ENCODE measurements around the gene IFNA14.
"Not testable (repeated sequence)": the region's sequence is repeated elsewhere in the genome, so short reads cannot be mapped to it uniquely, and the experiment has no call there.

Gene IFNA14

DNA sequence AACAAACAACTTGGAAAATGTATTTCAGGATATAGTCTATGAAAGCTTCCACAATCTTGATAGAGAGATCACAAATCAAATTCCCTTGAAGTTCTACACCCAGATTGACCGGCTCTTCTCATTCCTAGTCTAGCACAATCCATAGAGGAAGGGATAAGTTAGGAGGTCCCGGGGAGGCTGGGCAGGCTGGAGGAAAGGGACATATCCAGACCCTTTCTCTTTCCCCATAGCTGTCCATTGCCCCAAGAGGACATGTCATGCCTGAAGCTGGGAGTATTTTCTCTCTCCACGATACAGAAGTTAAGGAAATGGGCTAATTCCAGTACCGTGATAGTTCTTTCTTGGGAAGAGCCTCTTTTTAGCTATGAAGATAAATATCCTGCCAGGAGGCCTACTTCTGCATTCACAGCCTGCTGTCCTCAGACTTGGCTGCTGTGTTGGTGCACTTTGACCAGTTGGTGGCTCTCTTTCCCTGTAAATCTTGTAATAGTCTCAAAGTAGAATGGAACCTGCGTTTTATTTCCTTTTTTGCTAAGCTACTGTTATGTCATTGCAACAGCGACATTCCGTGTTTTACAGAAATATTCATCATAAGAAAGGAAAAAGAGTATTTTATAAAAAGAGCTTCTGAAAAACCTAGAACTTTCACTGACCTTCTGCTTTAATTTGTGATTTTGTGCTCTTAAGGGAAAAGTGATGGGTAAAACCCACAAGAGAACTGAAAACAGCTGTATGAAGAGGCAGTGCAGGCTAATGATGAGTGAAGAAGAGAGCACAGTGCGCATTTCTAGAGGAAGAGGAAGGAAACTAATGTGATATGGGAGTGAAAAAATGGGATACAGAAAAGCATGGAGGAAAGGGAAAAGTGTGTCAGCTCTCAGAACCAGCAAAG lies 4.1 kb downstream of the IFNA14 start:
- H3K36me3 ChIP-seq (replicated peaks; ENCODE audit: insufficient read depth, low read length); H3K27ac ChIP-seq (ENCODE audit: low read length); H3K79me2 ChIP-seq (ENCODE audit: low read length); H3K9me2 ChIP-seq (replicated peaks; ENCODE audit: insufficient read depth, low read length); H3K4me3 ChIP-seq (ENCODE audit: low read length); H3K4me1 ChIP-seq (ENCODE audit: low read length); H2AFZ ChIP-seq (ENCODE audit: low read length); H3K4me2 ChIP-seq (ENCODE audit: low read depth, low read length); H3K9ac ChIP-seq (ENCODE audit: low read length); H3F3A ChIP-seq (ENCODE audit: insufficient read depth, low read length); H3K9me3 ChIP-seq (replicated peaks; ENCODE audit: insufficient read depth, low read length); H4K20me1 ChIP-seq (ENCODE audit: insufficient read depth, low read length); H3K27me3 ChIP-seq (replicated peaks; ENCODE audit: insufficient read depth, low read length): not testable (repeated sequence)
- TF ChIP-seq, protein P1, sequence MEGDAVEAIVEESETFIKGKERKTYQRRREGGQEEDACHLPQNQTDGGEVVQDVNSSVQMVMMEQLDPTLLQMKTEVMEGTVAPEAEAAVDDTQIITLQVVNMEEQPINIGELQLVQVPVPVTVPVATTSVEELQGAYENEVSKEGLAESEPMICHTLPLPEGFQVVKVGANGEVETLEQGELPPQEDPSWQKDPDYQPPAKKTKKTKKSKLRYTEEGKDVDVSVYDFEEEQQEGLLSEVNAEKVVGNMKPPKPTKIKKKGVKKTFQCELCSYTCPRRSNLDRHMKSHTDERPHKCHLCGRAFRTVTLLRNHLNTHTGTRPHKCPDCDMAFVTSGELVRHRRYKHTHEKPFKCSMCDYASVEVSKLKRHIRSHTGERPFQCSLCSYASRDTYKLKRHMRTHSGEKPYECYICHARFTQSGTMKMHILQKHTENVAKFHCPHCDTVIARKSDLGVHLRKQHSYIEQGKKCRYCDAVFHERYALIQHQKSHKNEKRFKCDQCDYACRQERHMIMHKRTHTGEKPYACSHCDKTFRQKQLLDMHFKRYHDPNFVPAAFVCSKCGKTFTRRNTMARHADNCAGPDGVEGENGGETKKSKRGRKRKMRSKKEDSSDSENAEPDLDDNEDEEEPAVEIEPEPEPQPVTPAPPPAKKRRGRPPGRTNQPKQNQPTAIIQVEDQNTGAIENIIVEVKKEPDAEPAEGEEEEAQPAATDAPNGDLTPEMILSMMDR (IDR thresholded peaks at IDR 0.05; ENCODE audit: low read length), result peak; percentile 46
- peak; percentile 58 for DNase-seq

DNA sequence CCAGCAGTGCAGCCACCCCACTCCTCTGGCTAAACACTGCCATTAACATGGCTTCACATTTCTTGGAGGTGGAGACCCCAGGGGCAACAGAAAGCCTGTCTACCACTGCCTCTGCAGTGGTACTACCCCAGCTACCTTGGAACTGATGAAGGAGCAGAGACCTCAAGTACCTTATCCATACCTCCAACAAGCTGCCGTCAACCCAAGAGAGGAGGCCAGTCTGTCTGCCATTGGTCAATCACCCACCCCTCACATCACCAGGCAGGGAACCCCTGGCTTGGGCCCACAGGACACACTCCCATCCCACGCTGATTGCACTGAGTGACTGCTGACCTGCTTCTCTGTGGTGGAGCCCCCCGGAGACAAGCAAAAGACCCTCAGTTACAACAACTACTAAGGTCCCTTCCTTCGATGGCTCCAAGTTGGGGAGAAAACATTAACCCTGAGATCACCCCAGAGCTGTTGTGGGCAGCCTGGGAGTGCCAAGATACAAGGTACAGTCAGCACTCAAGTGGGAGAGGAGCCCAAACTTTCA lies 5.6 kb downstream of the IFNA14 start:
- H3K36me3 ChIP-seq (replicated peaks; ENCODE audit: insufficient read depth, low read length), result no peaks in the 10 kb centered on the region
- no peak for DNase-seq
- H3K27me3 ChIP-seq (replicated peaks; ENCODE audit: insufficient read depth, low read length), result no peaks in the 10 kb centered on the region
- no peak overlapping the region for H2AFZ ChIP-seq (ENCODE audit: low read length)
- H3K27ac ChIP-seq (ENCODE audit: low read length), result no peak overlapping the region
- TF ChIP-seq, protein P1 (IDR thresholded peaks at IDR 0.05; ENCODE audit: low read length), result no peak
- TF ChIP-seq EZH2phosphoT487 (IDR thresholded peaks at IDR 0.05; ENCODE audit: low read length) (no peak), EZH2 (optimal IDR thresholded peaks at IDR 0.05; ENCODE audit: low read depth, low read length) (no peak)
- no peaks in the 10 kb centered on the region for H3K9me3 ChIP-seq (replicated peaks; ENCODE audit: insufficient read depth, low read length)
- no peaks in the 10 kb centered on the region for H3K4me1 ChIP-seq (ENCODE audit: low read length)
- no peaks in the 10 kb centered on the region for H3K79me2 ChIP-seq (ENCODE audit: low read length)
- H3K4me2 ChIP-seq (ENCODE audit: low read depth, low read length), result no peak overlapping the region
- no peaks in the 10 kb centered on the region for H3F3A ChIP-seq (ENCODE audit: insufficient read depth, low read length)
- H3K4me3 ChIP-seq (ENCODE audit: low read length), result no peak overlapping the region
- H3K9me2 ChIP-seq (replicated peaks; ENCODE audit: insufficient read depth, low read length), result no peaks in the 10 kb centered on the region
- H4K20me1 ChIP-seq (ENCODE audit: insufficient read depth, low read length), result no peaks in the 10 kb centered on the region
- no peak overlapping the region for H3K9ac ChIP-seq (ENCODE audit: low read length)

DNA sequence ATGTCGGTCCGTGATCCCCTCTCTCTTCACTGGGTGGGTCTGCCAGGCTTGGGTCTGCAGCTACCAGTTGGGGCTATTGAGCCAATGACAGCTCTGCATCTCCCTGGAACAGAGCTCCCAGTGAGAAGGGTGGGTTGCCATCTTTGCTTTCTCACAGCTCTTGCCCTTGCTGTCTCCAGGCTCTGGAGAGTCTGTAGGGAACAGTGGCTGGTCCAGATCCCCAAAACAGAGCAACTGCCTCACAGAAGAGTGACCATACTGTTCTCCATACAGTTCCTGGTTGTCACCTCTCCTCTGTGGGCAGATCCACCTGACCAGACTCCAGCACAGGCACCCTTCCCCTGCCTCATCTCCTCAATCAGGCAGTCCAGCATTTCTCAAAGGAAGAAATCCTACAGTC lies 6.5 kb downstream of the IFNA14 start:
- Histone ChIP-seq H3K36me3 (replicated peaks; ENCODE audit: insufficient read depth, low read length) (no peaks in the 10 kb centered on the region), H3K79me2 (ENCODE audit: low read length) (no peaks in the 10 kb centered on the region), H3K9ac (ENCODE audit: low read length) (no peak overlapping the region), H3K4me1 (ENCODE audit: low read length) (no peaks in the 10 kb centered on the region), H3K9me3 (replicated peaks; ENCODE audit: insufficient read depth, low read length) (no peaks in the 10 kb centered on the region), H3K4me2 (ENCODE audit: low read depth, low read length) (no peak overlapping the region), H3K27ac (ENCODE audit: low read length) (no peak overlapping the region), H3K4me3 (ENCODE audit: low read length) (no peak overlapping the region), H3F3A (ENCODE audit: insufficient read depth, low read length) (no peaks in the 10 kb centered on the region), H2AFZ (ENCODE audit: low read length) (no peak overlapping the region), H3K27me3 (replicated peaks; ENCODE audit: insufficient read depth, low read length) (no peaks in the 10 kb centered on the region), H3K9me2 (replicated peaks; ENCODE audit: insufficient read depth, low read length) (no peaks in the 10 kb centered on the region), H4K20me1 (ENCODE audit: insufficient read depth, low read length) (no peaks in the 10 kb centered on the region)
- TF ChIP-seq, protein P1 (IDR thresholded peaks at IDR 0.05; ENCODE audit: low read length), result no peak
- no peak for TF ChIP-seq EZH2phosphoT487 (IDR thresholded peaks at IDR 0.05; ENCODE audit: low read length)
- no peak for TF ChIP-seq EZH2 (optimal IDR thresholded peaks at IDR 0.05; ENCODE audit: low read depth, low read length)
- DNase-seq, result no peak
